Fibroblast of villous mesenchyme (primary cell): ENCODE results near the gene TAGAP. TPM values are rescaled to one million over a fixed set of nuclear protein-coding genes. Genes with fewer than 3 reads are reported as not detected.

Experiments used
- DNase-seq: peaks from one replicate; pipeline ENCODE4 v3.0.0-alpha.2; 2010; ENCODE audit warnings: low read depth
- H3K4me3 ChIP-seq: 2 replicates; pipeline ENCODE4 v1.5.1; 2011; ENCODE audit warnings: low read depth, mild to moderate bottlenecking, low read length
- total RNA-seq: library from RNA; depleted of rRNA; stranded (reverse); fragments of >200 nt; gene quantifications from 2 replicates; pipeline ENCODE4 v1.2.3, GENCODE V29; 2012
- TF ChIP-seq, protein P1 (sequence below): IDR thresholded peaks from 2 replicates; pipeline ENCODE4 v1.5.1; 2012; ENCODE audit warnings: low read depth, mild to moderate bottlenecking, low read length; ENCODE audit not compliant: insufficient read depth

TAGAP gene
- total RNA-seq, 1 donor = not detected

DNA sequence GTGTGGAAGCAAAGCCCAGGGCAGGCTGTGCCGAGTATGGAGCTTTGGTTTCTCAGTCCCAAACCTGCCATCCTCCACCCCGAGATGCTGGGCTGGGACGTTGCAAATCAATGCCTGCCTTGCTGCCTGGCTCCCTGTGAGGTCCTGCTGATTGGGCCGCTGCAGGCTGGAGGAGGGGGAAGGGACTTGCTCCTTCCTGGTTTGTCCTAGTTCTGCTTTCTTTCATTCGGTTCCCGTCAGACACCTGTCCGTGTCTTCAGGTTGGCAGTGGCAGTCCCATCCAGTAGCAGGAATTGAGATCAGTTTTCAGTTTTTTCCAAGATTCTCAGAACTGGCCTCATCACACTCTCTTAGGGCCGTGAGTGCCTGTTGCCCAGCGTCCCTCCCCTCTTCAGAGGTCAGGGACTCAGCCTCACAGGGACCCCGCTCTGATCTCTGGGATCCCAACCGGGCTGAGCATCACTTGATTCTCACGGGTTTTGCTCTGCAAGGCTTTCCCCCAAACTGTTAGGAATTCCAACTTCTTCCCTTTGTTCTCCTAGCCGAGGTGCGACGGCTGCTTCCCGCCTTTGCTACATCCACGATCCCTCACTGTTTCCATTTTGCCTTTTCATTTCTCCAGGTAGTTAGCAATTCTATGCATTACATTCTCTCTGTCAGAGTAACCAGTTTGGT is 24.2 kb upstream of the TAGAP start:
- TF ChIP-seq, protein P1, sequence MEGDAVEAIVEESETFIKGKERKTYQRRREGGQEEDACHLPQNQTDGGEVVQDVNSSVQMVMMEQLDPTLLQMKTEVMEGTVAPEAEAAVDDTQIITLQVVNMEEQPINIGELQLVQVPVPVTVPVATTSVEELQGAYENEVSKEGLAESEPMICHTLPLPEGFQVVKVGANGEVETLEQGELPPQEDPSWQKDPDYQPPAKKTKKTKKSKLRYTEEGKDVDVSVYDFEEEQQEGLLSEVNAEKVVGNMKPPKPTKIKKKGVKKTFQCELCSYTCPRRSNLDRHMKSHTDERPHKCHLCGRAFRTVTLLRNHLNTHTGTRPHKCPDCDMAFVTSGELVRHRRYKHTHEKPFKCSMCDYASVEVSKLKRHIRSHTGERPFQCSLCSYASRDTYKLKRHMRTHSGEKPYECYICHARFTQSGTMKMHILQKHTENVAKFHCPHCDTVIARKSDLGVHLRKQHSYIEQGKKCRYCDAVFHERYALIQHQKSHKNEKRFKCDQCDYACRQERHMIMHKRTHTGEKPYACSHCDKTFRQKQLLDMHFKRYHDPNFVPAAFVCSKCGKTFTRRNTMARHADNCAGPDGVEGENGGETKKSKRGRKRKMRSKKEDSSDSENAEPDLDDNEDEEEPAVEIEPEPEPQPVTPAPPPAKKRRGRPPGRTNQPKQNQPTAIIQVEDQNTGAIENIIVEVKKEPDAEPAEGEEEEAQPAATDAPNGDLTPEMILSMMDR = no peak
- no peak overlapping the region for H3K4me3 ChIP-seq
- DNase-seq = no peak

GRCh38 chr6:159067334-159067733 is 22.5 kb upstream of the TAGAP start:
- no peak for DNase-seq
- H3K4me3 ChIP-seq = no peak overlapping the region
- TF ChIP-seq, protein P1 = no peak

DNA sequence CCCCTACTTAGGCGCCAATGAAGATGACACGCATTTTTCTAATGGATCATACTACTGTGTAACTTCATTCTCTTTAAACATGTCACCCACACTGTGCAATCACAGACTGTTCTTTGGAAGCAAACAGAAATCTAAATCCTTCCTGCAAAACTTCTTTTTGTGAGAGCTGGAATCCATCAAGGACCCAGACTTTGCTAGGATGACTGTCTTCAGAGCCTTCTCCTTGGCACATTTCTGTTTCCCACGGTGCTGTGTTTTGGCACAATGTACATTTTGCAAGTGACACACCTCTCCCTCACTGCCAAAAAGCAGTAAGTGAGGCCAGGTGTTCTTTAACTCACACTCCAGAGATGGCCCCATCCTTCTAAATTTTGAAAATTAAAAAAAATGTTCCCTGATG is 21.7 kb upstream of the TAGAP start:
- TF ChIP-seq, protein P1 = no peak
- DNase-seq = no peak

DNA sequence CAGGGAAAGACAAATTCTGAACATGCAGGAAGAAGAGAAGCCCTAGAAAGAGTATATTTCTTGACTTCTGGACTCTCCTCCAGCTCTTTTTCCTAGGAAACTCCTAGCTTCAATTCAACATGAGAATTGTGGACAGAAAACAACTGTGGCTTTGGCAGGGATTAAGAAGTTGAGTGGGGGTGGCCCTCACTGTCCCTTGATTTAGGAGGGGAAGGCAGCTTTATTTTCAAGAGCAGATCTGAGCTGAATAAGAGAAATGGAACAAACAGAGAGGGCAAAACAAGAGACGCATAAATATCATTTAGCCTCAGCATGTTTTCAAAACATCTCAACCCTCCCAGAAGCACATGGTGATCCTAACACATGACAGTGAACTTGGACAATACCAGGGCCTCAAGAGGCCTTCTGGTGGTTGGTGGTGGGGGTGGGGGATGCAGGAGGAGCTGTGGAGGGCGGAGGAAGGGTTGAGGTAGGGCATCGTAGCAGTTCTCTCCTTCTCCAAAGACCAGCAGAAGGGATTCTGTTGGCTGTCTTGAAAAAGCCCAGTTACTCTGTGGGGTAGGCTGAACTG is 21.1 kb upstream of the TAGAP start:
- TF ChIP-seq, protein P1 = no peak
- DNase-seq = peak; percentile 30
- H3K4me3 ChIP-seq = no peak overlapping the region

More for the DNA sequence above, 21.7 kb upstream of the TAGAP start:
- no peak overlapping the region for H3K4me3 ChIP-seq

DNA sequence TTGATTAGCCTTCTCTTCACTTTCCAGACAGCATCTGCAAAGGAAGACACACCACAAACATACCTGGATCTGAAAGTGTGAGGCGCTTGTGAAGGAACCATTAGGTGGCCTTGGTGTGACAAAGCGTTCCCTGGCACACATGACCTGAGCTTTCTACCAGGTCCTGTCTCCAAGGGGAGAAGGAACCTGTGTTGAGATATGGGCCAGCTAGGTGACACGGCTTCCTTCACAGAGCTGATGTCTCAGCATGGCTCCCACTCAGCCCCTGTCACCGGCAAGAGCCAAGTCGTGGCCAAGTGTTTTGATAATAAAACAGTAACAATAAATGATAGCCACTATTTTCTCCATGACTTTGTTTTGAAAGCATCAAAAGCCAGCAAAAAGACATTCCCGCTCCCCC is 20.3 kb upstream of the TAGAP start:
- H3K4me3 ChIP-seq = no peak overlapping the region
- DNase-seq = no peak
- TF ChIP-seq, protein P1 = no peak

- TF ChIP-seq, protein P1 = no peak
- H3K4me3 ChIP-seq = no peak overlapping the region
- no peak for DNase-seq
These were observed 19.7 kb upstream of the TAGAP start for GRCh38 chr6:159064477-159064876.
